ENCODE data around the gene CNIH3. TPM values are rescaled to one million over a fixed set of nuclear protein-coding genes. Genes with fewer than 3 reads are reported as not detected.

Gene CNIH3
- total RNA-seq, 4 donors from 2014 or later: 1.9 to 7.0 (median 4.0) TPM

- intact Hi-C loops (cut with DNase I): no loop called here
These were observed 169.5 kb downstream of the CNIH3 start for GRCh38 chr1:224785622-224786021.

DNA sequence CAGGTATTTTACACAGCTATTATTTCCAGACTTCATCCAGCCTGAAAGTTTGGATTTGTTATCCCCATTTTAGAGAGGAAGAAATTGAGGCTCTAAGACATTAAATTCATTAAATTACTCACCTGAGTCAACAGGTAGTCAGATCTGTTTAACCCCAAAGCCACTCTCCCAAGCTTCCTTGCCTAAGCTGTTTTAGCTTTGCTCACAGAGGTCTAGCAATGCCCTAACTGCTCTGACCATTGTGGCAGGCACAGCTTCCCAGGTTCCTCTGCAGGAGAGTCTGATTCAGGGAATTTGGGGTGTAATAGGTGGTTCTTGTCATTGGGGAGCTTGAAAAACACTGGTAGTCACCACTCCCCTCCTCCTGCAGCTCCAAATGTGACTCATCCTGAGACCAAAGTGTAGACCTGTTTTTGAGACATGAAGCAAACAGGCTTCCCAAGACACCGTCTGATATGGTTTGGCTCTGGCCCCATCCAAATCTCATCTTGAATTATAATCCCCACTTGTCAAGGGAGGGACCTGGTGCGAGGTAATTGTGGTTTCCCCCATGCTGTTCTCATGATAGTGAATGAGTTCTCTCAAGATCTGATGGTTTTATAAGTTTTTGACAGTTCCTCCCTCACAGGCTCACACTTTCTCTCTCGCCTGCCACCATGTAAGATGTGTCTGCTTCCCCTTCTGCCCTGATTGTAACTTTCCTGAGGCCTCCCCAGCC is 170.6 kb downstream of the CNIH3 start:
- no peaks in the 10 kb centered on the region for H3K4me1 ChIP-seq
- H3K9me3 ChIP-seq: no peaks in the 10 kb centered on the region
- no peak overlapping the region for H3K4me3 ChIP-seq (replicated peaks in 1 of 3)
- intact Hi-C loops (cut with DNase I): no loop called here
- H3K27me3 ChIP-seq: no peaks in the 10 kb centered on the region
- no peak for DNase-seq
- H3K36me3 ChIP-seq: no peaks in the 10 kb centered on the region
- TF ChIP-seq, protein P1, sequence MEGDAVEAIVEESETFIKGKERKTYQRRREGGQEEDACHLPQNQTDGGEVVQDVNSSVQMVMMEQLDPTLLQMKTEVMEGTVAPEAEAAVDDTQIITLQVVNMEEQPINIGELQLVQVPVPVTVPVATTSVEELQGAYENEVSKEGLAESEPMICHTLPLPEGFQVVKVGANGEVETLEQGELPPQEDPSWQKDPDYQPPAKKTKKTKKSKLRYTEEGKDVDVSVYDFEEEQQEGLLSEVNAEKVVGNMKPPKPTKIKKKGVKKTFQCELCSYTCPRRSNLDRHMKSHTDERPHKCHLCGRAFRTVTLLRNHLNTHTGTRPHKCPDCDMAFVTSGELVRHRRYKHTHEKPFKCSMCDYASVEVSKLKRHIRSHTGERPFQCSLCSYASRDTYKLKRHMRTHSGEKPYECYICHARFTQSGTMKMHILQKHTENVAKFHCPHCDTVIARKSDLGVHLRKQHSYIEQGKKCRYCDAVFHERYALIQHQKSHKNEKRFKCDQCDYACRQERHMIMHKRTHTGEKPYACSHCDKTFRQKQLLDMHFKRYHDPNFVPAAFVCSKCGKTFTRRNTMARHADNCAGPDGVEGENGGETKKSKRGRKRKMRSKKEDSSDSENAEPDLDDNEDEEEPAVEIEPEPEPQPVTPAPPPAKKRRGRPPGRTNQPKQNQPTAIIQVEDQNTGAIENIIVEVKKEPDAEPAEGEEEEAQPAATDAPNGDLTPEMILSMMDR (IDR thresholded peaks at IDR 0.05): no peak
- no peak for TF ChIP-seq POLR2A (IDR thresholded peaks at IDR 0.05)
- H3K27ac ChIP-seq: no peak overlapping the region
- WGBS, 2 donors: 91 to 95% methylated on average over 3 of the region's 3 CpGs

More at GRCh38 chr1:224785622-224786021, 169.5 kb downstream of the CNIH3 start:
- TF ChIP-seq, protein P1 (IDR thresholded peaks at IDR 0.05): no peak
- TF ChIP-seq POLR2A (IDR thresholded peaks at IDR 0.05): no peak
- no peak overlapping the region for H3K27ac ChIP-seq
- DNase-seq: no peak
- H3K4me1 ChIP-seq: no peaks in the 10 kb centered on the region
- no peak overlapping the region for H3K4me3 ChIP-seq (replicated peaks in 1 of 3)
- H3K27me3 ChIP-seq: no peaks in the 10 kb centered on the region
- H3K36me3 ChIP-seq: no peaks in the 10 kb centered on the region
- H3K9me3 ChIP-seq: no peaks in the 10 kb centered on the region
- 84 to 89% methylated on average over 3 of the region's 3 CpGs for WGBS, 2 donors

DNA sequence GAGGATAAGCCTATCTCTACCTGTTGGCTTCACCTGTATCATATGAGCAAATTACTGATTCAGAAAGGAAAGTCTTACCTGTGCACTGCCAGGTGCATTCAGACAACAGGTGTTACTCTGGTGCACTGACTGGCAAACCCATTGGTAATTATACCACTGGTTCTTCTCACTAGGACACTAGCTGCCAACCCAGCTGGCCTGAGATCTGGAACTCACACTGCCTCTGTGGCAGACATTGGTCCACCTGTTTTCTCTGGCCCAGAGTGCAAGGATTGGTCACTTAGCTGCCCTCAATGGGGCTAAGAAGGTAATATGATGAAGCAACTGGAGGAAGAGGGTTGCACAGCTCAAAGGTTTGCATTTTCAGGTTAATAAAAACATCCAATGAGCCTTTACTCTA is 173.2 kb downstream of the CNIH3 start:
- intact Hi-C loops (cut with DNase I): no loop called here
- H3K27ac ChIP-seq: no peak overlapping the region
- no peaks in the 10 kb centered on the region for H3K36me3 ChIP-seq
- H3K4me1 ChIP-seq: no peaks in the 10 kb centered on the region
- TF ChIP-seq POLR2A (IDR thresholded peaks at IDR 0.05): no peak
- DNase-seq: no peak
- no peaks in the 10 kb centered on the region for H3K9me3 ChIP-seq
- H3K27me3 ChIP-seq: no peaks in the 10 kb centered on the region
- no peak overlapping the region for H3K4me3 ChIP-seq (replicated peaks in 1 of 3)

Other genes with a start within 250 kb of the CNIH3 start
- 100 to 1,000 TPM in 1 of 4 donors, 10 to 100 TPM in 3; 72.8 to 116 (median 89.2) TPM for gene WDR26, start 181.5 kb upstream of the CNIH3 start, total RNA-seq